ENCODE measurements around the gene WDR49.

WDR49 gene

DNA sequence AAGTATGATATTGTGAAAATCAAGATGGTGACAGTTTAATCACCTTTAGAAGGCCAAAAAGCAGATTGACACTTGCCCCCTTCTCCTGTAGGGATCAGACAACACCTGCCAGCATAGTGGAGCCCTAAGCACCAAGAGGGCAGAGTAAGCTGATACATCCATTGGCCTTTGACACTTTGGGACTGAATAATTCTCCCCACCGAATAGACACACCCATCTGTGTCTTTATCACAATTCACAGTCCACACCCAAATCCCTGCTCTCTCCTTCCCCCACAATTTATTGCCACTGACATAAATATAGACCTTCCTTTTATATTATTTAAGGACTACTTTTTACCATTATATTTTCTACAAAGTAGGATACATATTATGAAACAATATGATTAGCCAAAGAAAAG, 3.1 kb upstream of the WDR49 start:
- H3K4me2 ChIP-seq (ENCODE audit: low read length): no peak overlapping the region
- H3K27me3 ChIP-seq (ENCODE audit: control insufficient read depth, insufficient read depth, low read length): no peaks in the 10 kb centered on the region
- H3K9me3 ChIP-seq (ENCODE audit: control insufficient read depth, low read length): no peaks in the 10 kb centered on the region
- no peak overlapping the region for H2AFZ ChIP-seq
- no peak overlapping the region for H3K27ac ChIP-seq
- no peaks in the 10 kb centered on the region for H3K36me3 ChIP-seq (ENCODE audit: control insufficient read depth, insufficient read depth, low read length)
- no peaks in the 10 kb centered on the region for H3K4me1 ChIP-seq
- no peak overlapping the region for H3K9ac ChIP-seq
- H3K4me3 ChIP-seq (ENCODE audit: low read depth, low read length): no peak overlapping the region
- H3K79me2 ChIP-seq: no peaks in the 10 kb centered on the region
- TF ChIP-seq, protein P1, sequence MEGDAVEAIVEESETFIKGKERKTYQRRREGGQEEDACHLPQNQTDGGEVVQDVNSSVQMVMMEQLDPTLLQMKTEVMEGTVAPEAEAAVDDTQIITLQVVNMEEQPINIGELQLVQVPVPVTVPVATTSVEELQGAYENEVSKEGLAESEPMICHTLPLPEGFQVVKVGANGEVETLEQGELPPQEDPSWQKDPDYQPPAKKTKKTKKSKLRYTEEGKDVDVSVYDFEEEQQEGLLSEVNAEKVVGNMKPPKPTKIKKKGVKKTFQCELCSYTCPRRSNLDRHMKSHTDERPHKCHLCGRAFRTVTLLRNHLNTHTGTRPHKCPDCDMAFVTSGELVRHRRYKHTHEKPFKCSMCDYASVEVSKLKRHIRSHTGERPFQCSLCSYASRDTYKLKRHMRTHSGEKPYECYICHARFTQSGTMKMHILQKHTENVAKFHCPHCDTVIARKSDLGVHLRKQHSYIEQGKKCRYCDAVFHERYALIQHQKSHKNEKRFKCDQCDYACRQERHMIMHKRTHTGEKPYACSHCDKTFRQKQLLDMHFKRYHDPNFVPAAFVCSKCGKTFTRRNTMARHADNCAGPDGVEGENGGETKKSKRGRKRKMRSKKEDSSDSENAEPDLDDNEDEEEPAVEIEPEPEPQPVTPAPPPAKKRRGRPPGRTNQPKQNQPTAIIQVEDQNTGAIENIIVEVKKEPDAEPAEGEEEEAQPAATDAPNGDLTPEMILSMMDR (IDR thresholded peaks at IDR 0.05): no peak

DNA sequence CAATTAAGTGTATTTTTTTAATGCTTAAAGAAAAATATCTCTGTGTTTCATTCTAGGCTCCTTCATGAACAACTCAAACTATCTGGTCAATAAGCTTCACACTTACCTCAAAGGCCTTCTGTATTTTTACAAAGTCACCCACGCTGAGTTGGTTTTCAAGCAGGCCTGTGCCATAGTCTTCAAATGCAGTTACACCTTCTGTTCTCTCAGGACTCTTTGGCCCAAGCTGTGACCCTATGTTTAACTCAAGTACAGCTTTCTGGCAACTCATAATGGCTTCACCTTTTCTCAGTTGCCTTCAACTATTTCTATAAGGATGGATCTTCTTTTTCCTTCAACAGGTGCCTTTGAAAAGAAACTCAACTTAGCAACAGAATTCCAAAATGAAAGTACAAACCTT, 587 bp downstream of the WDR49 start:
- no peaks in the 10 kb centered on the region for H3K9me3 ChIP-seq (ENCODE audit: control insufficient read depth, low read length)
- H3K9ac ChIP-seq: no peak overlapping the region
- H3K4me3 ChIP-seq (ENCODE audit: low read depth, low read length): no peak overlapping the region
- TF ChIP-seq, protein P1 (IDR thresholded peaks at IDR 0.05): no peak
- no peaks in the 10 kb centered on the region for H3K27me3 ChIP-seq (ENCODE audit: control insufficient read depth, insufficient read depth, low read length)
- no peak overlapping the region for H3K4me2 ChIP-seq (ENCODE audit: low read length)
- H3K4me1 ChIP-seq: no peaks in the 10 kb centered on the region
- no peak overlapping the region for H2AFZ ChIP-seq
- no peaks in the 10 kb centered on the region for H3K79me2 ChIP-seq
- H3K36me3 ChIP-seq (ENCODE audit: control insufficient read depth, insufficient read depth, low read length): no peaks in the 10 kb centered on the region
- no peak overlapping the region for H3K27ac ChIP-seq

DNA sequence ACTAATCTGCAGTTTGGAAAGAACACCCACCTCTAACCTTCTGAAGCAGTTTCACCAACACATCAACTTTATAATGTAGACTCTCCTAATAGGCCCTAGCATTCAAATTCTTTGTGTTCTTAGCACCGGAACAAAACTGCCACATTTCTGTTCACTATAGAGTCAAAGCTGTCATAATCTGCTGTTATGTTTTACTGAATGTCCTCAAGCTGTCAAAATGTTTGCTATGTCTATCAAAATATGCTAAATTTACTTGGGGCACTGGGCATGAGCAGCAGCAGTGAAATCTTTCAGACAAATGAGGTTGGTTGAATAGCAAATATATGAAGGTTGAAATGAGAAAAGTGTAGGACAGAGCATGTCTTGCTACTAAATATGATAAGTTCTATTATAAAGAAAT, 1.9 kb downstream of the WDR49 start:
- no peak overlapping the region for H2AFZ ChIP-seq
- no peaks in the 10 kb centered on the region for H3K4me1 ChIP-seq
- H3K4me2 ChIP-seq (ENCODE audit: low read length): no peak overlapping the region
- no peak overlapping the region for H3K4me3 ChIP-seq (ENCODE audit: low read depth, low read length)
- no peaks in the 10 kb centered on the region for H3K27me3 ChIP-seq (ENCODE audit: control insufficient read depth, insufficient read depth, low read length)
- H3K27ac ChIP-seq: no peak overlapping the region
- no peak overlapping the region for H3K9ac ChIP-seq
- H3K36me3 ChIP-seq (ENCODE audit: control insufficient read depth, insufficient read depth, low read length): no peaks in the 10 kb centered on the region
- no peaks in the 10 kb centered on the region for H3K79me2 ChIP-seq
- H3K9me3 ChIP-seq (ENCODE audit: control insufficient read depth, low read length): no peaks in the 10 kb centered on the region
- TF ChIP-seq, protein P1 (IDR thresholded peaks at IDR 0.05): no peak

DNA sequence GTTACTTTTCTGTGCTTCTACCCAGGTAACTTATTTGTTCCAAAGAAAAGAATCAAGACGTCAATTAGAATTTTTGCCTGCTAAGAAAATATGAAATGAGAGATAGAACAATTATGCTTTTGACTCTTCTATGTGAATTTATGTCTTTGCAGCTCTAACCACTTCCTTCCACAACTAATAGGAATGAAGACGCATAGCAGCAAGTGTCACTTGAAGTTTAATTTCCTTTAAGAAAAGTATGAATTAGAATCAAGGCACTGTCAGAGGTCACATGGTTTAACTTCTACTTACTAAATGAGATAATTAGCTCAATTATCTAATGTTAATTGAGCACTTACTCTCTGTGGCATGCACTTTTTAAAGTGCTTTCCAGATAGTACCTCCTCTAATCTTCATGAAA, 3.3 kb downstream of the WDR49 start:
- H2AFZ ChIP-seq: no peak overlapping the region
- no peak overlapping the region for H3K9ac ChIP-seq
- H3K4me3 ChIP-seq (ENCODE audit: low read depth, low read length): no peak overlapping the region
- H3K79me2 ChIP-seq: no peaks in the 10 kb centered on the region
- H3K27me3 ChIP-seq (ENCODE audit: control insufficient read depth, insufficient read depth, low read length): no peaks in the 10 kb centered on the region
- no peak overlapping the region for H3K27ac ChIP-seq
- no peak overlapping the region for H3K4me2 ChIP-seq (ENCODE audit: low read length)
- H3K4me1 ChIP-seq: no peaks in the 10 kb centered on the region
- no peaks in the 10 kb centered on the region for H3K9me3 ChIP-seq (ENCODE audit: control insufficient read depth, low read length)
- H3K36me3 ChIP-seq (ENCODE audit: control insufficient read depth, insufficient read depth, low read length): no peaks in the 10 kb centered on the region
- TF ChIP-seq, protein P1 (IDR thresholded peaks at IDR 0.05): no peak

DNA sequence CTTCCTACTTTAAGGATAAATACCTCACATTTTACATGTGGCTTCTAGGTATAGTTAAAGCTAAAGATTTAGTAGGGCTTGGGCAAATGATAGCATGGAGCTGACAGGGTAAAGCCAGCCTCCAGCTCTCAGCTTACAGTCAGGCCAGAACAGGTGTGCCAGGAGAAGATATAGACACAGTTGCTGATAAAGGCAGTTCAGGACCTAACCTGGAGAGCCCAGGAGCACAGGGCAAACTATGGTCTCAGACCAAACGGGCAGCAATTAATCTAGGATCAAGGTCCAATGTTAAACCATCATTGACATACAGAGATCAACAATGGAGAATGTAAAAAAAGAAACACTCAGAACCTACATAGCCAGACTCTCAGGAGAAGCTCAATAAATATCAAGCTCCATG, 4.0 kb downstream of the WDR49 start:
- Histone ChIP-seq H2AFZ (no peak overlapping the region), H3K4me2 (ENCODE audit: low read length) (no peak overlapping the region)

More for the DNA sequence above, 4.0 kb downstream of the WDR49 start:
- no peaks in the 10 kb centered on the region for H3K9me3 ChIP-seq (ENCODE audit: control insufficient read depth, low read length)
- H3K27me3 ChIP-seq (ENCODE audit: control insufficient read depth, insufficient read depth, low read length): no peaks in the 10 kb centered on the region
- TF ChIP-seq, protein P1 (IDR thresholded peaks at IDR 0.05): no peak
- no peak overlapping the region for H3K27ac ChIP-seq
- H3K9ac ChIP-seq: no peak overlapping the region
- no peak overlapping the region for H3K4me3 ChIP-seq (ENCODE audit: low read depth, low read length)
- H3K36me3 ChIP-seq (ENCODE audit: control insufficient read depth, insufficient read depth, low read length): no peaks in the 10 kb centered on the region
- H3K4me1 ChIP-seq: no peaks in the 10 kb centered on the region
- no peaks in the 10 kb centered on the region for H3K79me2 ChIP-seq

Measured in parathyroid adenoma (tissue), 2 donors.